Smooth muscle cell (in vitro differentiated cells): ENCODE results near the gene TMEM82. TPM values are rescaled to one million over a fixed set of nuclear protein-coding genes. Genes with fewer than 3 reads are reported as not detected.

ENCODE experiments used
- DNase-seq: peaks from one replicate; lab custom pipeline; 2025; ENCODE audit not compliant: unreplicated experiment; lab: John Stamatoyannopoulos, UW
- H2AFZ ChIP-seq: fragments of 200-600 bp; sonication (generic); 2 replicates; pipeline ENCODE4 v1.6.0; 2016; ENCODE audit warnings: antibody characterized with exemption, low read depth, mild to moderate bottlenecking
- H3F3A ChIP-seq: fragments of 200-600 bp; sonication (generic); 2 replicates; pipeline ENCODE4 v1.6.0; 2017; ENCODE audit warnings: antibody characterized with exemption, low read depth
- H3K27ac ChIP-seq: fragments of 200-600 bp; sonication (generic); 2 replicates; pipeline ENCODE4 v1.5.1; 2016; ENCODE audit warnings: low read depth, mild to moderate bottlenecking
- H3K27me3 ChIP-seq: fragments of 200-600 bp; sonication (generic); 2 replicates; pipeline ENCODE4 v1.6.1; 2016; ENCODE audit warnings: low read depth, mild to moderate bottlenecking
- H3K36me3 ChIP-seq: fragments of 200-600 bp; sonication (generic); 2 replicates; pipeline ENCODE4 v1.5.1; 2016; ENCODE audit warnings: low read depth
- H3K4me1 ChIP-seq: fragments of 200-600 bp; sonication (generic); 2 replicates; pipeline ENCODE4 v1.5.1; 2016; ENCODE audit warnings: low read depth
- H3K4me2 ChIP-seq: fragments of 200-600 bp; sonication (generic); 2 replicates; pipeline ENCODE4 v1.6.0; 2016; ENCODE audit warnings: mild to moderate bottlenecking
- H3K4me3 ChIP-seq: fragments of 200-600 bp; sonication (generic); 2 replicates; pipeline ENCODE4 v1.5.1; 2016; ENCODE audit warnings: mild to moderate bottlenecking
- H3K79me2 ChIP-seq: fragments of 200-600 bp; sonication (generic); 2 replicates; pipeline ENCODE4 v1.6.0; 2016; ENCODE audit warnings: low read depth, mild to moderate bottlenecking
- H3K9ac ChIP-seq: fragments of 200-600 bp; sonication (generic); 2 replicates; pipeline ENCODE4 v1.6.0; 2016; ENCODE audit warnings: low read depth
- H3K9me3 ChIP-seq: fragments of 200-600 bp; sonication (generic); replicated peaks from 2 replicates; pipeline ENCODE4 v1.5.1; 2016; ENCODE audit warnings: low read depth
- H4K20me1 ChIP-seq: fragments of 200-600 bp; sonication (generic); 2 replicates; pipeline ENCODE4 v1.6.0; 2016; ENCODE audit warnings: low read depth
- WGBS: methylation state at CpG from one replicate; pipeline ENCODE4 v1.1.7; 2016; ENCODE audit warnings: low lambda C conversion rate; 5-methylcytosine and 5-hydroxymethylcytosine counted together
- polyA plus RNA-seq: library from polyadenylated mRNA; unstranded; fragments of >200 nt; fragmentation: Nextera tagmentation; extraction: Ambion mirVana; gene quantifications from 2 replicates; pipeline ENCODE4 v1.2.1, GENCODE V29; 2016
- total RNA-seq: library from RNA; depleted of rRNA; stranded (reverse); fragments of >200 nt; gene quantifications from 2 replicates; pipeline ENCODE4 v1.2.3, GENCODE V29; 2014
- TF ChIP-seq, protein P1 (sequence below): fragments of 200-600 bp; sonication (generic); IDR thresholded peaks from 2 replicates; pipeline ENCODE4 v1.5.1; 2017; ENCODE audit warnings: borderline replicate concordance, mild to moderate bottlenecking, antibody characterized with exemption; ENCODE audit not compliant: insufficient read depth, poor library complexity, severe bottlenecking

Gene TMEM82
- total and polyA plus RNA-seq, 2 experiments from 2014 or later = not detected

DNA sequence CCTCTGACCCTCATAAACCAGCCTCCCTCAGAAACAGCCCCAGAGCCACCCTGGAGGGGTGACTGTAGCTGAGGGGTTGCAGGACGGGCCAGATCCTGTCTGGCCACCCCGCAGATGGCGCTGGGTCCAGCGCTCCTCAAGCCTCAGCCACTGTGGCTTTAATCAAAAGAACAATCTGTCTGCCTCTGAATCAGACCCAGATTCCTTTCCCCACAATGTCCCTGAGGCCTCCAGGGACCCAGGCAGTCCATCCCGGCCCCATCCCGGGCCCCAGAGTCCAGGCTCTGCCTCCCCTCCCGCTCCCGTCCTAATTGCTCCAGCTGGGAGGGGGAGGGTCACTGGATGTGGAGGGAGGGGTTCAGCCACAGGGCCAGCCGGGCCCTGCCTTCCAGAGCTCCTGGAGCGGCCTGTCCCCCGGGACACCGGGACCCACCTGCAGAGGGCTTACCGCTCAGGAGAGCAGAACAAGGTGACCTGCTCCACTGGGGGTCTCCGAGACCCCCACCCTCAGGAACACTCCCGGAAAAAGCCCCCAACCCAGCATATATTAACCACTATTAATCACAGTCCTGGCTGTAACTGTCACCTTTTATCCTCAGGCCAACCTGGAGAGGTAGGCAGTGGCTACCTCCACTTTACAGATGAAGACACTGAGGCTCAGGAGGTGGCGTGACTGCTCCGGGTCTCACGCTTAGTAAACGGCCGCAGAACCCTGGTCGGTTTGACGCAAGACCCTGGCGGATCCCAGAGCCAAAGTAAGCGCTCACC lies 15.5 kb downstream of the TMEM82 start:
- H3K27me3 ChIP-seq = no peaks in the 10 kb centered on the region
- WGBS = 7% methylated on average over 23 of the region's 24 CpGs
- peaks cover 15% of the 10 kb centered on the region for H3F3A ChIP-seq
- DNase-seq = peak; percentile 44
- peaks cover 38% of the 10 kb centered on the region for H3K79me2 ChIP-seq
- H2AFZ ChIP-seq = peak overlapping the region; percentile 74
- peaks cover 24% of the 10 kb centered on the region for H4K20me1 ChIP-seq
- H3K4me3 ChIP-seq = peak overlapping the region; percentile 86
- peak overlapping the region; percentile 90 for H3K4me2 ChIP-seq
- H3K9me3 ChIP-seq = no peaks in the 10 kb centered on the region
- no peak overlapping the region for H3K9ac ChIP-seq
- no peak overlapping the region for H3K27ac ChIP-seq
- H3K36me3 ChIP-seq = no peaks in the 10 kb centered on the region
- peaks cover 37% of the 10 kb centered on the region for H3K4me1 ChIP-seq
- TF ChIP-seq, protein P1, sequence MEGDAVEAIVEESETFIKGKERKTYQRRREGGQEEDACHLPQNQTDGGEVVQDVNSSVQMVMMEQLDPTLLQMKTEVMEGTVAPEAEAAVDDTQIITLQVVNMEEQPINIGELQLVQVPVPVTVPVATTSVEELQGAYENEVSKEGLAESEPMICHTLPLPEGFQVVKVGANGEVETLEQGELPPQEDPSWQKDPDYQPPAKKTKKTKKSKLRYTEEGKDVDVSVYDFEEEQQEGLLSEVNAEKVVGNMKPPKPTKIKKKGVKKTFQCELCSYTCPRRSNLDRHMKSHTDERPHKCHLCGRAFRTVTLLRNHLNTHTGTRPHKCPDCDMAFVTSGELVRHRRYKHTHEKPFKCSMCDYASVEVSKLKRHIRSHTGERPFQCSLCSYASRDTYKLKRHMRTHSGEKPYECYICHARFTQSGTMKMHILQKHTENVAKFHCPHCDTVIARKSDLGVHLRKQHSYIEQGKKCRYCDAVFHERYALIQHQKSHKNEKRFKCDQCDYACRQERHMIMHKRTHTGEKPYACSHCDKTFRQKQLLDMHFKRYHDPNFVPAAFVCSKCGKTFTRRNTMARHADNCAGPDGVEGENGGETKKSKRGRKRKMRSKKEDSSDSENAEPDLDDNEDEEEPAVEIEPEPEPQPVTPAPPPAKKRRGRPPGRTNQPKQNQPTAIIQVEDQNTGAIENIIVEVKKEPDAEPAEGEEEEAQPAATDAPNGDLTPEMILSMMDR = no peak

DNA sequence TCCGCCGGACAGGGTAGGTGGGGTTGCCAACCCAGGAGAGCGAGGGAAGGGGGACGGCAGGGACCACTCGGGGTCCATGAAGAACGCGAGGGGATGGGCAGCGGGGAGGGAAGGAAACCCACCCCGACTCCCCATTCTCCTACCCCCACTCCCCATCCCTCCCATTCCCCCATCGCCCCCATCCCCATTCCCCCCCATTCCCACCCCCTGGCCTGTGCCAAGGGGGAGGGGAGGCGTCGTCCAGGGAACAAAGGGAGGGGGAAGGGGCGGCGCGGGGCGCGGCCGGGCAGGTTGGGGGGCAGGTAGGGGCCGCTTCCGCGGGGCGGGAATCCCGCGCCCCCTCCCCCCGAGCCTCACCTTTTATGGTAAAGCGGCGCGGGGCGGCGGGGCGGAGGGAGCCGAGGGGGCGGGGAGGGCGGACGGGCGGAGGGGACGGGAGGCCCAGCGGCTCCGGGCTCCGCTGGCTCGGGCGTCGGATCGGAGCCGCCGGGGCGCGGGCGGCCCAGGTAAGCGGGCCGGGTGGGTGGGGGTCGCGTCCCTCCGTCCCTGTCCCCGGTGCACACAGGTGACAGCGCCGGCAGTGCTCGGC lies 16.1 kb downstream of the TMEM82 start, which contains the start of gene FBLIM1:
FBLIM1 (plus strand) TSS at position 453 of the 589 bp plus-strand sequence. CDS start 6,189 bp downstream, outside the sequence.
- Histone ChIP-seq H3K9ac (peak within 1 kb of the TSS; percentile 88), H3K36me3 (no peaks in the 10 kb centered on the region), H3K27me3 (no peaks in the 10 kb centered on the region), H2AFZ (peak within 1 kb of the TSS; percentile 74), H3K79me2 (peaks cover 42% of the 10 kb centered on the region), H3K4me2 (peak within 1 kb of the TSS; percentile 90), H3K9me3 (no peaks in the 10 kb centered on the region), H3F3A (peaks cover 15% of the 10 kb centered on the region), H3K4me1 (peaks cover 37% of the 10 kb centered on the region), H3K27ac (peak within 1 kb of the TSS; percentile 66), H4K20me1 (peaks cover 31% of the 10 kb centered on the region), H3K4me3 (peak within 1 kb of the TSS; percentile 86)
- no peak for DNase-seq
- TF ChIP-seq, protein P1 = no peak
- 6% methylated on average over 9 of the region's 58 CpGs for WGBS

DNA sequence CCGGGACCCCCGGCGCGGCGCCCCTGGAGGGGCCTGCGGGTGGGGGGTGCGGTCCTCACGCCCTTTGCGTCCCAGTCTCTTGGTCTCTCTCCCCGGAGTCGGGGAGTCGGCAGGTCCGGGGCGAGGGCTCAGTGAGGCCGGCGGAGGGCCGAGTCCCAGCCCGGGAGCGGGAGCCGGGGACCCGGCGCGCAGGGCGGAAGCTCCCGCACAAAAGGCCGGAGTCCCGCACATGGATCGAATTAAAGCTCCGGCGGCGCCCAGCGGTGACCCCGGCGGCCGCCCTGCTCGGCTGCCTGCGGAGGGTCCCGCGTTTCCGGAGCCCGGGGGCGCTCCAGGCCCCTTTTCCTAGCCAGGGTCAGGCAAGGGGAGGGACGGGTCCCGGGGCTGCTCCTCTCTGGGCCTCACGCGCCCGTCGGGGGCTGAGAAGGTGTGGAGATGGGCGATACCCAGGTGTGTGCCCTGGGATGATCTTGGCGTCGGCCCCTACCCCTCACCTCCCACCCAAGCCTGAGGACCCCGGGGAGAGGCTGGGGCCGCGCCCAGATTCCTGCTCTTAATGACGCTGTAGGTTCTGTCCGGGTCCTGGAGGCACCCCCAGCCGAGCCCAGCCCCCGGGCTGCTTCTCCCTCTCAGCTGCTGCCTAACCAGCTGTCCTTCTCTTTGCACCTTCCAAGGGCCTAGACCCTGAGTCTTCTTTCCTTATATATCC lies 16.8 kb downstream of the TMEM82 start:
- under 1% methylated on average over 35 of the region's 58 CpGs for WGBS
- Histone ChIP-seq H3K9ac (peak overlapping the region; percentile 88), H3K79me2 (peaks cover 48% of the 10 kb centered on the region), H3K27ac (peak overlapping the region; percentile 66), H4K20me1 (peaks cover 38% of the 10 kb centered on the region), H3K36me3 (no peaks in the 10 kb centered on the region), H2AFZ (peak overlapping the region; percentile 36), H3K4me3 (peak overlapping the region; percentile 86), H3F3A (peaks cover 15% of the 10 kb centered on the region), H3K9me3 (no peaks in the 10 kb centered on the region), H3K4me2 (peak overlapping the region; percentile 90), H3K27me3 (no peaks in the 10 kb centered on the region), H3K4me1 (peaks cover 37% of the 10 kb centered on the region)
- TF ChIP-seq, protein P1 = no peak
- no peak for DNase-seq
